H1 (cell line): Measurements from ENCODE around the gene NFATC4. TPM values are rescaled to one million over a fixed set of nuclear protein-coding genes. Genes with fewer than 3 reads are reported as not detected.

Experiments
- CTBP2 ChIP-seq: IDR thresholded peaks from 2 replicates; pipeline ENCODE4 v1.7.0; 2011; ENCODE audit warnings: borderline replicate concordance, mild to moderate bottlenecking, moderate library complexity, mixed read lengths, low read length; ENCODE audit not compliant: insufficient read depth, insufficient read length
- SUZ12 ChIP-seq: fragments of 200-600 bp; sonication (generic); IDR thresholded peaks from 2 replicates; pipeline ENCODE4 v1.6.1; 2012; ENCODE audit warnings: mild to moderate bottlenecking, inconsistent platforms, low read length, moderate library complexity, mixed read lengths
- ZNF274 ChIP-seq: IDR thresholded peaks from 2 replicates; pipeline ENCODE4 v1.7.0; 2012; ENCODE audit warnings: low read length, borderline replicate concordance; ENCODE audit errors: extremely low read depth
- polyA plus RNA-seq, 7 experiments: library from polyadenylated mRNA; depleted of rRNA in 3 of 7; stranded (reverse) in 5 of 7; unstranded in 2 of 7; fragments of >200 nt in 5 of 7; fragments of 200-250 nt in 2 of 7; gene quantifications; 1 replicate in 5 of 7; 2 replicates in 1 of 7; 4 replicates in 1 of 7; pipeline versions ENCODE4 v1.2.1 to v1.2.3, GENCODE V29; 2011 to 2013; ENCODE audit warnings: missing spikeins in 2 of 7, mixed read lengths in 2 of 7
- total RNA-seq: library from RNA; stranded (reverse); fragmentation: NEBNext Ultra II Directional; extraction: Animal tissue kit (Norgen Biotek cat#: 25700); gene quantifications from 2 replicates; pipeline ENCODE4 v1.2.1, GENCODE V29; 2021
- TF ChIP-seq, protein P1 (sequence below): fragments of 300-600 bp; sonication (generic); IDR thresholded peaks from 2 replicates; pipeline ENCODE4 v1.7.1; 2012; ENCODE audit warnings: low read length, moderate library complexity, mild to moderate bottlenecking, inconsistent platforms; ENCODE audit not compliant: insufficient replicate concordance
- TF ChIP-seq, protein P2 (sequence below): IDR thresholded peaks from 2 replicates; pipeline ENCODE4 v1.6.1; 2011; ENCODE audit warnings: low read depth, mild to moderate bottlenecking, low read length; ENCODE audit not compliant: insufficient read depth

Gene NFATC4
- total and polyA plus RNA-seq, 2 of the 8 experiments (the other 6 are each of a cell fraction or from before 2014, with no cell fraction given) = 47.3 to 50.3 TPM

DNA sequence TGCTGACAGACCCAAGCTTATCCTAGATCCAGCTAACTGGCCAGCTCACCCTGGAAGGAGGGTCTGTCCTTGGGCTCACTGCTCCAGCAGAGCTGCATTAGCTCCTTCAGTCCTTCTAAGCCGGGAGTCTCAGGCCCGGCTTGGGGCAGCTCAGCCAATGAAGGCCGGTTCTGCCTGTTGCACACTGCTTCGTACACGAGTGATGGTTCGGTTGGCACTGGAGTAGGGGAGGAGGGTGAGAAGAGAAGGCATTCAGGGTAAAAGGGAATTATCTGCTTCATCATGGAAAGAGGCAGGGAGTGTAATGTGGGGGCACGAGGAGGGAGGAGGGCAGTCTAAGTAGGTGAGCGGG lies 30.2 kb upstream of the NFATC4 start (continued):
- TF ChIP-seq, protein P1, sequence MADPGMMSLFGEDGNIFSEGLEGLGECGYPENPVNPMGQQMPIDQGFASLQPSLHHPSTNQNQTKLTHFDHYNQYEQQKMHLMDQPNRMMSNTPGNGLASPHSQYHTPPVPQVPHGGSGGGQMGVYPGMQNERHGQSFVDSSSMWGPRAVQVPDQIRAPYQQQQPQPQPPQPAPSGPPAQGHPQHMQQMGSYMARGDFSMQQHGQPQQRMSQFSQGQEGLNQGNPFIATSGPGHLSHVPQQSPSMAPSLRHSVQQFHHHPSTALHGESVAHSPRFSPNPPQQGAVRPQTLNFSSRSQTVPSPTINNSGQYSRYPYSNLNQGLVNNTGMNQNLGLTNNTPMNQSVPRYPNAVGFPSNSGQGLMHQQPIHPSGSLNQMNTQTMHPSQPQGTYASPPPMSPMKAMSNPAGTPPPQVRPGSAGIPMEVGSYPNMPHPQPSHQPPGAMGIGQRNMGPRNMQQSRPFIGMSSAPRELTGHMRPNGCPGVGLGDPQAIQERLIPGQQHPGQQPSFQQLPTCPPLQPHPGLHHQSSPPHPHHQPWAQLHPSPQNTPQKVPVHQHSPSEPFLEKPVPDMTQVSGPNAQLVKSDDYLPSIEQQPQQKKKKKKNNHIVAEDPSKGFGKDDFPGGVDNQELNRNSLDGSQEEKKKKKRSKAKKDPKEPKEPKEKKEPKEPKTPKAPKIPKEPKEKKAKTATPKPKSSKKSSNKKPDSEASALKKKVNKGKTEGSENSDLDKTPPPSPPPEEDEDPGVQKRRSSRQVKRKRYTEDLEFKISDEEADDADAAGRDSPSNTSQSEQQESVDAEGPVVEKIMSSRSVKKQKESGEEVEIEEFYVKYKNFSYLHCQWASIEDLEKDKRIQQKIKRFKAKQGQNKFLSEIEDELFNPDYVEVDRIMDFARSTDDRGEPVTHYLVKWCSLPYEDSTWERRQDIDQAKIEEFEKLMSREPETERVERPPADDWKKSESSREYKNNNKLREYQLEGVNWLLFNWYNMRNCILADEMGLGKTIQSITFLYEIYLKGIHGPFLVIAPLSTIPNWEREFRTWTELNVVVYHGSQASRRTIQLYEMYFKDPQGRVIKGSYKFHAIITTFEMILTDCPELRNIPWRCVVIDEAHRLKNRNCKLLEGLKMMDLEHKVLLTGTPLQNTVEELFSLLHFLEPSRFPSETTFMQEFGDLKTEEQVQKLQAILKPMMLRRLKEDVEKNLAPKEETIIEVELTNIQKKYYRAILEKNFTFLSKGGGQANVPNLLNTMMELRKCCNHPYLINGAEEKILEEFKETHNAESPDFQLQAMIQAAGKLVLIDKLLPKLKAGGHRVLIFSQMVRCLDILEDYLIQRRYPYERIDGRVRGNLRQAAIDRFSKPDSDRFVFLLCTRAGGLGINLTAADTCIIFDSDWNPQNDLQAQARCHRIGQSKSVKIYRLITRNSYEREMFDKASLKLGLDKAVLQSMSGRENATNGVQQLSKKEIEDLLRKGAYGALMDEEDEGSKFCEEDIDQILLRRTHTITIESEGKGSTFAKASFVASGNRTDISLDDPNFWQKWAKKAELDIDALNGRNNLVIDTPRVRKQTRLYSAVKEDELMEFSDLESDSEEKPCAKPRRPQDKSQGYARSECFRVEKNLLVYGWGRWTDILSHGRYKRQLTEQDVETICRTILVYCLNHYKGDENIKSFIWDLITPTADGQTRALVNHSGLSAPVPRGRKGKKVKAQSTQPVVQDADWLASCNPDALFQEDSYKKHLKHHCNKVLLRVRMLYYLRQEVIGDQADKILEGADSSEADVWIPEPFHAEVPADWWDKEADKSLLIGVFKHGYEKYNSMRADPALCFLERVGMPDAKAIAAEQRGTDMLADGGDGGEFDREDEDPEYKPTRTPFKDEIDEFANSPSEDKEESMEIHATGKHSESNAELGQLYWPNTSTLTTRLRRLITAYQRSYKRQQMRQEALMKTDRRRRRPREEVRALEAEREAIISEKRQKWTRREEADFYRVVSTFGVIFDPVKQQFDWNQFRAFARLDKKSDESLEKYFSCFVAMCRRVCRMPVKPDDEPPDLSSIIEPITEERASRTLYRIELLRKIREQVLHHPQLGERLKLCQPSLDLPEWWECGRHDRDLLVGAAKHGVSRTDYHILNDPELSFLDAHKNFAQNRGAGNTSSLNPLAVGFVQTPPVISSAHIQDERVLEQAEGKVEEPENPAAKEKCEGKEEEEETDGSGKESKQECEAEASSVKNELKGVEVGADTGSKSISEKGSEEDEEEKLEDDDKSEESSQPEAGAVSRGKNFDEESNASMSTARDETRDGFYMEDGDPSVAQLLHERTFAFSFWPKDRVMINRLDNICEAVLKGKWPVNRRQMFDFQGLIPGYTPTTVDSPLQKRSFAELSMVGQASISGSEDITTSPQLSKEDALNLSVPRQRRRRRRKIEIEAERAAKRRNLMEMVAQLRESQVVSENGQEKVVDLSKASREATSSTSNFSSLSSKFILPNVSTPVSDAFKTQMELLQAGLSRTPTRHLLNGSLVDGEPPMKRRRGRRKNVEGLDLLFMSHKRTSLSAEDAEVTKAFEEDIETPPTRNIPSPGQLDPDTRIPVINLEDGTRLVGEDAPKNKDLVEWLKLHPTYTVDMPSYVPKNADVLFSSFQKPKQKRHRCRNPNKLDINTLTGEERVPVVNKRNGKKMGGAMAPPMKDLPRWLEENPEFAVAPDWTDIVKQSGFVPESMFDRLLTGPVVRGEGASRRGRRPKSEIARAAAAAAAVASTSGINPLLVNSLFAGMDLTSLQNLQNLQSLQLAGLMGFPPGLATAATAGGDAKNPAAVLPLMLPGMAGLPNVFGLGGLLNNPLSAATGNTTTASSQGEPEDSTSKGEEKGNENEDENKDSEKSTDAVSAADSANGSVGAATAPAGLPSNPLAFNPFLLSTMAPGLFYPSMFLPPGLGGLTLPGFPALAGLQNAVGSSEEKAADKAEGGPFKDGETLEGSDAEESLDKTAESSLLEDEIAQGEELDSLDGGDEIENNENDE = no peak
- TF ChIP-seq ZNF274 (no peak), CTBP2 (no peak), SUZ12 (no peak)
- TF ChIP-seq, protein P2, sequence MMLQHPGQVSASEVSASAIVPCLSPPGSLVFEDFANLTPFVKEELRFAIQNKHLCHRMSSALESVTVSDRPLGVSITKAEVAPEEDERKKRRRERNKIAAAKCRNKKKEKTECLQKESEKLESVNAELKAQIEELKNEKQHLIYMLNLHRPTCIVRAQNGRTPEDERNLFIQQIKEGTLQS = no peak
